HG02763 (cell line): ENCODE results near the gene ADSS1.

ENCODE experiments used
- ATAC-seq: cut with Tn5 transposase; IDR thresholded peaks from one replicate; pipeline ENCODE4 v1.9.1; 2021; ENCODE audit warnings: mild to moderate bottlenecking, moderate library complexity; ENCODE audit not compliant: unreplicated experiment

Gene ADSS1

DNA sequence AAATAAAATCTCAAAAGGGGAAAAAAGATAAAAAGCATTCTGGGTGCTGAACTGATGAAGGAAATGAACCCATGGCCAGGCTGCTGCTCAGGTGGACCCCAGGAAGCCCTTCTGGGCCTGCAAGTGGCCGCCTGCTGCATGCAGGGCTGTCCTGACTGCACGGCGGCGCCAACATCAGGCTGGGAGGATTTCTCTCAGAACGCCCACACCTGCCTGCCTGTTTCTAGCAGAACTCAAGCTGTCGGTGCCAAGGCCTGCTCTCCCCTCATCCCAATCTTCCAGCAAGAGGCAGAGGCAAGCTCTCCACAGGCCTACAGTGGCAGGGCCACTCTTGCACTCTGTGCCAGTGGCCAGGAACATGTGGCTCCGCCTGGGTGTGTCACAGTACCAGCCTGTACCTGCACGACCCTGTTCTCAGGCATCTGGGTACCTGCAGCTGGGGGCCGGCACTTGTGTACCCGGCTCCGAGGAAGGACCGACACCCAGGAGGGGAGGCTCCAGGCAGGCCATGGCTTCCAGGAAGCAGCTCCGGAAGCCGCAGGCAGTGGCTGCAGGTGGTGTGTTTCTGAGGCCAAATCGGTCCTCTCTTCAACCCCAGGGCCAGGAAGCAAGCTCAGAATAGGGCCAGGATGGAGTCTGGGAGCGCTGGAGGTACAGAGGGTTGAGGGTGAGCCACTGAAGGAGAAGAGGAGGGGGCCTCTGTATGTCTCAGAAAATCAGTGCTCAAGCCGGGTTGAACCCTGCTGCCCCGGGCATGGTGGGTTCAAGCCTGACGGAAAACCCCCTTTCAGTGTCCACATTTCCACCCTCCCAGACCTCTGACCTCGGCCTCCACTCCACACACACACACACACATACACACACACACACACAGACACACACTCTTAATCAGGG, 37.2 kb upstream of the ADSS1 start:
- ATAC-seq, result no peak

- no peak for ATAC-seq
These were observed 36.2 kb upstream of the ADSS1 start for GRCh38 chr14:104687601-104688504.

- ATAC-seq, result no peak
These were observed 35.4 kb upstream of the ADSS1 start for GRCh38 chr14:104688505-104689108.

DNA sequence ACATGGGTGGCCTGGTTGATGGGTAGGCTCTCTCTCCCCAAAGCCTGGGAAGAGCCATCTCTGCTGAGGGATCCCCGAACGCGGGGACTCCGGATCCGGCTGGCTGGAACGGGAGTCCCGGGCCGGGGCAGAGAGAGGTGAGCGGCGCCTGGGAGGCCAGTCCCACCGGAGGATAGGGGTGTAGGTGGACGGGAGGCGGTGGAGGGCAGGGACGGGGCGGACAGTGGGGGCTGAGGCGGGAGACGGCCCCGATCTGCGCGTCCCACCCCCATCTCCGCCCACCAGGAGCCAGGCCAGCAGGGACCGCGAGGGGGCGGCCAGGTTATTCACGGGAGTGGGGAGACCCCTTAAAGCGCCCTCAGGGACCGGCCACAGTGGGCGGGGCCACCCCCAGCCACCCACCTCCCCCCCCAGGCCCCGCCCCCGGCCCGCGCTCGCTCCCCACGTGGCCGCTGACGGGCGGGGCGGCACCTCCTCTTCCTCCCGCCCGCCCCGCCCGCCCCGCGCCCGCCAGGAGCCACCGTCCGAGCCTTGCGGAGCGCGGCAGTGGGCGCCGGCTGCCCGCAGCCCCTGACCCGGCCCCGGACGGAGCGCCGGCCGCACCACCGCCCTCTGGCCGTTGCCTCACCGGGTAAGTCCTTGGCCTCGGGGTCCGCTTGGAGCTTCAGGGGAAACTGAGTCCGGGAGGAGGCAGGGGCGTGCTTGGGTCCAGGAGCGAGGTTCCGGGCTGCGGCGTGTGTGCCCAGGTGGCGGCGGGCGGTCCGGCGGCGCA, 34.7 kb upstream of the ADSS1 start, which contains the start of gene INF2:
Gene INF2, plus strand, starts transcription at position 510 of the 772 bp plus-strand sequence. CDS start 11,748 bp downstream, outside the sequence.
- ATAC-seq, result no peak

GRCh38 chr14:104689881-104690711, 33.9 kb upstream of the ADSS1 start:
- no peak for ATAC-seq

DNA sequence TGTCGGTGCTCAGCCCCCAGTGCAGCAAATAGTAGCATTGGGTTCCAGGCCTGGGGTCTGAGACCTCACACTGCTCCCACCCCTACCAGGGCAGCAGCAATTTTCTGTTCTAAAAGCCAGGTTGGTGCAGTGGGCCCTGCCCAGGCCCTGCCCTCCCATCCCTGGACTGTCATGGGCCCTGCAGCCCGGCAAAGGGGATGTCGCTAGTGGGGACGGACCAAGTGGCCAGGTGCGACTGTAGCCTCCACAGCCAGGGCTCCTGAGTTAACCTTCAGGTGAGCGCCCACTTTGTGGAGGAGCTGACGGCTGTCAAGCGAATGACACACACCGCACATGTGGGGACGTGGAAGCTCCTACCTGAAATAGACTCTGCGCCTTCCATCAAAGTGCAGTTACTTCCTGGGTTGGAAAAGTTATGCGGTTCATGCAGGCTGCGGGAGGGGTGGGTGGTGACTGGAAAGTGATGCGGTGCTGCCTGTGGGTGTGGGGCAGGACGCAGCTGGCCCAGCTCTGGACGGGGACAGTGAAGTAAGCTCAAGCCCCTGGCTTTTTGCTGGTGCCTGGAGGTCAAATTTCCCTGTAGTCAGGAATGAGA, 33.1 kb upstream of the ADSS1 start:
- no peak for ATAC-seq

DNA sequence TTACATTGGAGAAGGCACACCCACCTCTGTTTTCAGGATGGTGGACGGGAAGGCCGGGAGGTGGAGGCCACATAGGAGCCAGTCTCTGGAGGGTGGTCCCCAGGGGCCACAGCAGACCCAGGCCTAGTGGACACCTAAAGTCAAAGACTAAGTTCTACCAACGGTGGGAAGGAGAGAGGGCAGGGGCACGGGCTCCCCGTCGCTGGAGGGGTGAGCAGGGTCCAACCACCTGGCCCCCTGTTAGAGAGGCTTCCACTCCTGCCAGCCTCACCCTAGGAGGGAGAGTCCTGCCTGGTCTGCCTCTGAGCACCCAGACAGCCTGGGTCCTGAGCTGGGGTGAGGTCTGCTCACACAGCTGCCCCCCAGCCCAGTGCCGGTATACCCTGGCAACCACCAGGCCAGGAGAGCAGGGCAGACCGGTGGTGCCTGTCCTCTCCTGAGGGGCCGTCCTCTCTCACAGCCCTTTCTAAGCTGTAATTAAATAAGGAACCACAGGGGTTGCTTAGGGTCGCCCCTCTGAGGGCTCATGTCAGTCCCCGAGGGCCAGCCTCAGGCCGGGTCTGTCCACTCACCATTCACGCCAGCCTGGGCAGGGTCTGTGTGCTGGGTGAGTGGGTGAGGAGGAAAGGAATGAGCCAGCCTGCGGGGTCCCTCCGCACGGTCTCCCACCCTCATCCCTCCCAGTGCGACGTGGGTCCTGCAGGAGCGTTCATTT, 32.3 kb upstream of the ADSS1 start:
- no peak for ATAC-seq

DNA sequence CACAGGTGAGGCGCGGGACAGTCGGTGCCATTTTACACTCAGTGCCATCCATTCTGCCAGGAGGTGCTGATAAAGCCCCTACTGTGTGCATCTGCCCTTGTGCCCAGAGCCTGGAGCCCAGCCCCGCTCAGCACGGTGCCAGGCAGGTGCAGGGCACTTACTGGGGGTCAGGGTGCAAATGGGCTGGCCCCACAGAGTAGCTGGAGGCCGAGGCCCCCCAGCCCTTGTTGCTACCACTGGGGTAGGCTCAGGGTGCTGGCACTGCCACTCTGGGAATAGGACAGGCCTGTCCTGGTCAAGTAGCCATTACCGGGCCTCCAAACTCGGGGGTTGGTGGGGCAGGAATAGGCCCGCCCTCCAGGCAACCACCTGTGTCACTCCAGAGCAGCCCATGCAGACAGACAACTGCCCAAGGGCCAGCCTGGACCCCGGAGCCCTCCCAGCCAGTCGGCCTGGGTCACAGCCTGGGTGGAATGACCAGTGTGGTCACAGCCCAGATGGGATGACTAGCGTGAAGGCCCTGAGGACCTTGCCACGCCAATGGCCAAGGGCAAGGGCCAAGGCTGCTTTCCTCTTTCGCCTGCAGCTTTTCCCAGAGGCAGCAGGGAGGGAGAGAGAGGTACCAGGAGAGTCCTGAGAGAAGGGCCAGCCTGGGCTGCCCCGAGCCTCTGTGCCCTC, 31.6 kb upstream of the ADSS1 start:
- ATAC-seq, result no peak

- ATAC-seq, result no peak
These were observed 31.1 kb upstream of the ADSS1 start for GRCh38 chr14:104692939-104693315.

DNA sequence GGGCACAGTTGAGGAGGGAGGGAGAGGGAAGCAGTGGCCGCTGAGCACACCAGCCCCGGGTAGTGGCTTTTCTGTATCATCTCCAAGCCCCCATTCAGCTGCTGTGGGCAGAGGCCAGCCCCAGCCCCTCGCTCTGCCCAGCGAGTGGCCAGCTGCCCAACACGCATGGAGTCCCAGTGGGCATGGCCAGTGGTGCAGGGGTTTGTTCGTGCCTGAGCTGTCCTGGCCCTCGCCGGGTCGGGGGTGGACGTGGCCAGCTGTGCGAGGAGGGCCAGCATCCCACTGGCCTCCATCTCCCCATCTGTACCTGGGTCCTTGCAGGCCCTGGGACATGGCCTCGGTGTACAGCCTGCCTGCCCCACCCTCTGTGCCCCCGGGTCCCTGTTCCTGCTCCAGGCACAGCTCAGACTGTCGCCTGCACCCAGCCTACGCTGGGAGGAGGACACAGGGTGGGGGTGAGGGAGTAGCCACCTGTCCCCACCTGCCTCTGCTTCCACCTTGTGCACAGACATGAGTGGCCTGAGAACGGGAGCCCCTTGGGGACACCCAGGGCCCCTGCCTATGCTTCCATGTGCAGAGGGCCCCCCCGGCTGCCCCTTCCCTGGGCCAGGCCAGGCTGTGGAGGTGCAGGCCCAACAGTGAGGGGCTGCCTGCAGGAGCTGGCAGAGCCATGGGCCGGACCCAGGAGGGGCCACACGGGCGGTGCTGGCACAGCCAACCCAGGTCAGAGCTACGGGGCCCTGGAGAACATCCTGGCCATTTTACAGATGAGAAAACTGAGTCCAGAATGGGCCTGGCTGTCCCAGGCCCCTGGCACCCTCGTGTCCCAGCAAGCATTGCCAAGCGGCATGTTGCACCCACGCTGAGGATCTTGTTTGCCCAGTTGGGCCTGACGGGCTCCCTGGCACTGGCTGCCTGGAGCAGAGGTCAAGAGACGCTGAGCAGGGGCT, 30.3 kb upstream of the ADSS1 start:
- no peak for ATAC-seq

- no peak for ATAC-seq
These were observed 29.5 kb upstream of the ADSS1 start for GRCh38 chr14:104694475-104694950.

GRCh38 chr14:104694991-104695659, 28.9 kb upstream of the ADSS1 start:
- no peak for ATAC-seq

DNA sequence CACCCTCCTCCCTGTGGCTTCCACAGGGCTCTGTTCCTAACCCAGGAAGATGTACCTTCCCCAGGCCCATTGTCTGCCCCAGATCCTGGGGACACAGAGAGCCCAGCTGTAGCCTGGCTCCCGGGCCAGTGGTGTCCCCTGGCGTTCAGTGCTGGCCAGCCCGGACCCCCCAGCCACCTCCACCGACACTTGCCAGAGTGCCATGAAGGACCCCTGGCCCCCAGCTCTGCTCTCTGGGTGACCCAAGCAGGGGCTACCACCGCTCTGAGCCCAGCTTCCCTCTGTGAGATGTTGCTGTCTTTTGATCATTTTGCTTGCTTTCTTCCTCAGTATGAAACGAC, 28.4 kb upstream of the ADSS1 start:
- ATAC-seq, result no peak

- ATAC-seq, result no peak
These were observed 27.2 kb upstream of the ADSS1 start for GRCh38 chr14:104696671-104697316.

- no peak for ATAC-seq
These were observed 26.7 kb upstream of the ADSS1 start for GRCh38 chr14:104697317-104697703.
